DMS153 (cell line): Measurements from ENCODE around the gene FH.

Experiments
- DNase-seq: peaks from one replicate; lab custom pipeline; 2025; lab: John Stamatoyannopoulos, UW

The FH gene

DNA sequence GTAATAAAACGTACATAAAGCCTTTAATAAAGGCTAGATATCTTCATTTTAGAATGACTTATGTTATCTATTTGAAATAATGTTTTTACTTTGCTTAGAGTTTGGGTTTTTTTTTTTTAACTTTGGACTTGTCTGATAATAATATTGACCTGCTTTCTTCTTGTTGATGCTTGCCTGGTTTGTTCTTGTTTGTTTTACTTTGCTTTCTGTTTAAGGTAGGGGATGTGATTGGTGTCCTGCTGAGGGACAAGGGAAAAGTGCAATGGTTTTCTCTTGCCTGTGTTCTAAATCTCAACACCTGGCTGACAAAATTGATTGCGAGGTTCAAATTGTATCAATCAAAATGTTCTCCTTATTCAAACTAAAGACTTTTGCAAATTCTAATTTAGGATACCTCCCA lies 2.2 kb upstream of the FH start:
- DNase-seq, result no peak

DNA sequence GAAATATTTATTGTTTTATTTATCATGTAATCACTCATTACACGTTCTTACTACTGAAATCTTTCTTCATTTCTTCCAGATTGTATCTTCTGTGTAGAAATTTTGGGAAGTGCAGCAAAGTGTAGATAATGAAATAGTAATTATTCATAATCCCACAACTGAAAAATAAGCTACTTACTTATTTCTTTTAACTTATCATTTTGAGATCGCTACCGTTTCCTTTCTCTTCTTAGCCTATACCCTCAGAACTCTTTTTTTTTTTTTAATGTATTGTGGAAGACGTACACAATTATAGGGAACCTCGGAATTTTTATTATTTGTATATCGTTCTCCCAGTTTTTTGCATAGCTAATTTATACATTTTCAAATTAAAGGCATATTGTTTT lies 518 bp upstream of the FH start:
- DNase-seq, result no peak

DNA sequence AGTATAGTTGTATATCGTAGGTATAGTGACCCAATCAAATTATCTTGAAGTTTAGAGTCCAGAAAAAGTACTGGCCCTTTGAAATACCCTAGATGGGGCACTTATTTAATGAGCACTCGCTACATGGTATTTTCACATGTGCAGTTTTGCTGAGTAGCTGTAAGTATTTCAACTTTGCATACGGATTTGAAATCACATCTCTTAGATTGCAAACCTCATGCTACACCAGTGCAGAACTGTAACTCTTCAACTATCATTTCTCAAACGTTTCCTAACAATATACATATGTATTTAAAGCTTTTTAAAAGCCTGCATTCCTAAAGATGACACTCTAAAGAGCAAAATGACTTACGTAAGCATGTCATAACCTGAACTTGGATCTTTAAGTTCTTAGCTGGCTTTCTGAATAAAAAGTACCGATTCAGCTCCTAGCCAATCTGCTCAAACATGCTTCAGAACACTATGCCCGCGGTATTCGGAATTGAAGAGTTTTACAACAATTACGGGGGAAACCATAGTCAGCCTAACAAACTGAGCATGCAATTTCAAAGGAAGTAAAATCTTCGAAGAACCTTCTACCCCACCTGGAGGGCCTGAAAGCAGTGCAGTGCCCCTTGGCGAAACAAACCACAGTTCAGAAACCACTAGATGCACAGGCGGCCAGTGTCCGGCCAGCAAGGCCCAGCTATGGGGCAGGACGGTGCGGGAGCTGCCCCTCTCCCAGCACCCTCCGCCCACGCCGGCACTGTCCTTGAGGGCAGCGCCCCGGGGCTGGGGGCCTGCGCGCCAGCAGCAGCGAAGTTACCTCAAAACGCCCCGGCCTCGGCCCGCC lies 863 bp downstream of the FH start:
- DNase-seq, result no peak

DNA sequence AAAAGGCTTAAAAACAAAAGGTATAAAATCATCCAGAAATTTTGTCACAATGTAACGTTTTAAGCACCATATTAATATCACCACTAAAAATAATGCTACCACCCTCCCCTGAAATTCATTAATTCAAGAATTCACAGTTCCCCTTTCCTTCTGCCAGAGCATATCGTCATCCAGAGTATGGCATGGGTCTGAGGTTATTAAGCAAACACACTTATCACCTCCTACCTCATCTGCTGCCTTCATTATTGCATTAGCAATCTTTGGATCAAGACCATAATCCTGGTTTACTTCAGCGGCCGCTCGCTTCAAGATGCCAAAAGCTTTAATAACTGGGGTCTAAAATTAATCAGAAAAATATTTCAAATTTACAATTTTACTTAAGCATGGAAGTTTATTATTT lies 6.2 kb downstream of the FH start:
- no peak for DNase-seq

GRCh38 chr1:241507189-241507863 lies 12.2 kb downstream of the FH start:
- no peak for DNase-seq

- DNase-seq, result no peak
Observed at GRCh38 chr1:241503444-241503843, 16.1 kb downstream of the FH start.

- peak; percentile 62 for DNase-seq
Observed at GRCh38 chr1:241499910-241500309, 19.6 kb downstream of the FH start.

- no peak for DNase-seq
Observed at GRCh38 chr1:241495741-241496140, 23.8 kb downstream of the FH start.

- no peak for DNase-seq
Observed at GRCh38 chr1:241488739-241489138, 30.8 kb downstream of the FH start.

- DNase-seq, result no peak
Observed at GRCh38 chr1:241485554-241485992, 34.0 kb downstream of the FH start.

GRCh38 chr1:241485145-241485544 lies 34.4 kb downstream of the FH start:
- no peak for DNase-seq

DNA sequence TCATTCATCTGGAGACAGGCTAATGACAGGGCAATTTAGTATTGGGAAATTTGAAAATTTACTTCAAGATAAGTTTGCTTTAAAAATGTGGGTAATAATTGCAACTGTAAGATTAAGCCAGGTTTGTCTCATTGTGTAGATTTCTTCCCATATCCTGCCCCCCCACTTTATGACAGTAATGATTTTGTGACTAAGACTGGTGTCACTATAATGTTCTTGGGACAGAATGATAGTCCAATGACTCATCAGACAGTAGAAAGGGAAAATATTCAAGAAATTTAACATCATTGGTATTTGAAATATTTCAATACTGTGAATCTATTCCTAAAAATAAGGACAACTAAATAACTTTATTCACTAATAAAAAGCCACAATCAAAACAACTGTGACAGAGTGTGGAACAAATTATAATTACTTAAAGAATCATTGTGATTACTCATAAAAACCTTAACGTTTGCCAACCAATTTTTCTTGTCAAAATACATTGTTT lies 36.7 kb downstream of the FH start:
- DNase-seq, result no peak

GRCh38 chr1:241479294-241479693 lies 40.3 kb downstream of the FH start:
- no peak for DNase-seq

DNA sequence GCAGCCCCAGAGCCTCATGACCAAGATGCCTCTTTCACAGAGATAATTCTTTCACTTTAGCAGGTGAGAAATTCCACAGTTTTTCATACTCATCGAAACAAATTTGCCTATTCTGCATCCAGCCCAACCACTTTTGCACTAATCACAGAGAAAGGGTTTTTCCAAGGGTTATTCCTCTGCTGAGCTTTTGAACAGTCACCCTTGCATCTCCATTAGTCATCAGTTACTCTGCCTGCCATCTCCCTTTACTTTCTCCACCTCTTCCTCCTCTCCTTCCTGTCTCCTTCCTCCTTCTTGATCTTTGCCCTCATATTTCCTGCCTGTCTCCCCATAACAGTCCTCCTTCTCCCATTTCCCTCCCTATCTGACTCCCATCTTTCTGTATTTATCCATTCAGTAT lies 43.9 kb downstream of the FH start:
- DNase-seq, result no peak

DNA sequence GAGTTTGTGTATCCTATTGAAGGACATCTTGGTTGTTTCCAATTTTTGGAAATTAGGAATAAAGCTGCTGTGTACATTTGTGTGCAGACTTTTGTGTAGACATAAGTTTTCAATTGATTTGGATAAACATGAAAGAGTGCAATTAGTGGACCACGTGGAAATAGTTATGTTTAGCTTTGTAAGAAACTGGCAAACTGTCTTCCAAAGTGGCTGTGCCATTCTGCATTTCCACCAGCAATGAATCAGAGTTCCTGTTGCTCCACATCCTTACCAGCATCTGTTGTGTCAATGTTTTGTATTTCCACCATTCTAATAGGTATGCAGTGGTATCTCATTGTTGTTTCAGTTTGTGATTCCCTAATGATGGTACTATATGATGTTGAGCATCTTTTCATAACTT lies 46.5 kb downstream of the FH start:
- DNase-seq, result no peak

DNA sequence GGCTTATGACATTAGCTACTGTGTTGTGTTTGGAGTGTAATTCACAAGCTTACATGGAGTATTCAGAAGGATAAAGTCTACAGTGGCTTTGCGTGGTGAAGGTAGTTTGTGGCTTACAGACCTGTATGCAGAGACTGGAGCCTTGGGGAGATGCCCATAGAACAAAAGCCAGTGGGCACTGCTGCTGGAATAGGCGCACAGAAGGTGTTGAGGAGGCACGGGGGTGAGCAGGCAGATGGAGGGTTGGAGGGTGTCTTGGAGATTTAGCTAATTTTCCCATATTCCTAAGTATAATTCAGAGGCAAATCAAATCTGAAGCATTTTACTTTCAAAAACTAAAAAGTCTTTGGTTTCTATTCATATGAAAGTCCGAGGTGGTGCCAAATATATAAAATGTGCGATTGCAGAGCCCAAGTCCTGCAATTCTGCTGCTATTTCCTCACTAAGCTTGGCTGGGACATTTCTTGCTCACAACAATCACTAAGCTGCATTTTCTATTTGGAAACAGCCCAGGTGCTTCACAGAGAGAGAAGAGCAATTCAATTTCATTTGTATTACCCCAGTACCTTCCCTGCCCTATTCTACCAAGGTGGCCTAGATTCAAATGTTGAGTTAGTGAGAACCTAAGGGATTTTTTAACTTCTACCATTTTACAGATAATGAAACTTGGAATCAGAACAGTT lies 48.5 kb downstream of the FH start:
- DNase-seq, result no peak

GRCh38 chr1:241470361-241470760 lies 49.2 kb downstream of the FH start:
- DNase-seq, result no peak

- no peak for DNase-seq
Observed at GRCh38 chr1:241465673-241466072, 53.9 kb downstream of the FH start.

- no peak for DNase-seq
Observed at GRCh38 chr1:241464985-241465384, 54.6 kb downstream of the FH start.

DNA sequence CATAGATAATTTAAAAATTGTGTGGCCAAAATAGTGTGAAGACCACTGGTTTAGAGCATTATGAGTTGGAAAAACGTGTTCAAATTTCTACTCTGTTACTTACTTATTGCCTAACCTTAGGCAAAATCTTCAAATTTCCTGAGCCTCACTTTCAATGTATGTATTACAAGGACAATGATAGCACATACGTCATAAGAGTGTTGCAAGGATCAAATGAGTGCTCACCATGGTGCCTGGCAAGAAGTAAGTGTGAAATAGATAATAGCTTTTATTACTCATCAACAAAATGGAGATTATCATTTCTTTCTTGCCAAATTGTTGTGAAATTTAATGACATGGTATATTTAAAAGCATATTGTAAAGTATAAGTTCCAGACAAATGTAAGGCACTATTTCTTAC lies 57.2 kb downstream of the FH start:
- no peak for DNase-seq

DNA sequence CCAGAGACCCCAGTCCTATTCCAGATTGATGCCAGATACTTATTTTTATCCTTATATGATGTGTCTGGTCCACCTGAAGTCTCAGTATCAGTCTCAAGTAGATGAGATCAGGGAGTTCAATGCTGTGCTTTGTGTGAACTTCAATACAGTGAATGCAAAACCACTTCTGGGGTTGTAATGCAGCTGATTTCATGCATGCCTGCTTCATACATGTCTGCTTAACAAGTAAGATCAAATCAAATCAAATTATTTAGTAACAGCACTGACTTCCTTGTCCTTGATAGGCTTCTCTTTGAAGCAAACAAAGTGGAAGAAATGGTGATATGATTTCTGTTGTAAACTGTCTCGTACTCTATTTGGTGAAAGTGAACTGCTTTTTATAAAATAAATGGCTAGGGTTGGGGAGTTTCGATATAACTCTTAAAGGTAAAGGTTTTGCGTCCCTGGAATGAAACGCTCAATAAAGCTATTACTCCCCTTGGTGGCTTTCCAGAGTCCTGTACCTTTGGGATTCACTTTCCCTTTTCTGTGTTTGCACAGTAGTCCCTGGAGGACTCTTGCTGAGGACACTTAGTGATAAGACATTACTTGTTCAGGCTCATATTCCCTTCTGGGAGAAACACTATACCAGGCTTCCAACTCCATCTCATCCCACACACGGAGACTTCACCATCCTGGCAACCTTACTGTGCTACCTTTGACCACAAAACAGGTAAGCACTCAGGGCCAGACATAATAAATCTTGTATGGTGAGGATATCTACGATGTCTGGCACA lies 59.3 kb downstream of the FH start:
- peak; percentile 74 for DNase-seq

DNA sequence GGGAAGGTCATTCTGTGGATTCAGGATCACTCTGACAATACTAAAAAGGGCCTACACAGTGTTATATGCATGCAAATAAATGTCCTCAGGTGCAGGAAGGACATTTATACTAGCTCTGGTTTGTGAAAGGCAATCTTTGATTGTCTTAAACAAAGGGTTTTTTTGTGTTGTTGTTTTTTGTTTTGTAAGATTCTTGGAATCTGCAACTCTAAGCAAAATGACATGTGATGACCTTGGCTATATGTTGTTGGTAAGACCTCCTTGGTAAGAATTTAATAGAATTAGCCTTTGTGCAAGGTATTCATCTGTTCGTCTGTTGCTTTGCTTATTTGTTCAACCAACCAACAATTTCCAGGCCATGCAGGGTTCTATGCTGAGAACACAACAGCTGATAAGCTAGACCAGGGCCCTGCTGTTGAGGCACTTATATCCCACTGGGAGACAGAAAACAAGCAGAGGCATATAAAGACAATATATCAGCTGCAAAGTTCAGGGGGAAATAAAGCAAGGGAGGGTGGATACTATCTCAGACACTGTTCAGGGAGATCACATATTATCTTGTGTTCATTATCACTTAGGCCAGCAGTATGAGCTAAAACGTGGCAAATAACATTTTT lies 60.3 kb downstream of the FH start:
- DNase-seq, result no peak
